Activated CD8-positive, alpha-beta memory T cell treated with anti-CD3 and anti-CD28 coated beads for 24 hours (primary cell): Measurements from ENCODE around the gene NUDT14.

Experiments
- DNase-seq: peaks from one replicate; pipeline ENCODE4 v3.0.0-alpha.2; 2020

The NUDT14 gene

DNA sequence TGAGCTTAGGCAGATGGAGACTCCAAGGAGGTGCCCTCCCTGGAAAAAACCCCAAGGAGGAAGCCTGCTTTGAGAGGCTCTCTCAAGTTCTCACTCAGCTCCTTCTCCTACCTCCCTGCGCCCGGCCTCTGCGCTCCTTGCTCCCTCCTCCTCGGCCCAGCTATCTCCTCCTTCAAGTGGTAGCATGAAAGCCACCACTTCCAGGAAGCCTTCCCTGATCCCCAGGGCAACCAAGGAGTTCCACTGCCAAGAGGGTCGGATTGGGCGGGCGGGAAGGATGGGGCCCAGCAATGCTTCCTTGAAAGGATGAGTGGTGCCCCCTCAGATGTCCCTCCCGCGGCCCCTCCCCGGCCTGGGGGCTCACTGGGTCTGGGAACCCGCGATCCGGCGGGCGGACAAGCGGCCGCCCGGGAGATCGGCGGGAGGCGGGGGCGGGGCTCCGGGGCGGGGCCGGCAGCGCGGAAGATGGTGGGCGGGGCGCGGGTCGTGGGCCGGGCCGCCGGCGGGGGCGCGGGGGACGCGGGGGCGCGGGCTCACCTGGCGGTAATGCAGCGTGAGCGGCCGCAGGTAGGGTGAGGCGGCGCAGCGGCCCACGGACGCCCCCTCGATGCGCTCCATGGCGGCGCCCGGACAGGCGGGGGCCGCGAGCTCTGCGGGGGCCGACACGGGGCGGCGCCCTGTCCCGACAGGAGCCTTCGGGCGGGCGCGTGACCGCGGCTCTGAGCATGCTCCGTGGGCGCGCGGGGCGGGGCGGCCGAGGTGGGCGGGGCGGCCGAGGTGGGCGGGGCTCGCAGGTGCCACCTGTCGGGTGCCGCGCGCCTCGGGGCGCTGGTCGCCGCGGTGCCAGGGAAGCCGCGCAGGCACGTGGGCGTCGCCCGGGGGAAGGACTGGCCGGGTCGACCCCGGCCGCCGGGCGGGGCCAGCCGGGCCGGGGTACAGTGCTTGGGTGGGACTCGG lies at the start of gene NUDT14:
TSS of gene NUDT14 (minus strand) at position 721 of the 957 bp plus-strand sequence. CDS start at position 618, 103 bp downstream.
- DNase-seq: peak; percentile 96

DNA sequence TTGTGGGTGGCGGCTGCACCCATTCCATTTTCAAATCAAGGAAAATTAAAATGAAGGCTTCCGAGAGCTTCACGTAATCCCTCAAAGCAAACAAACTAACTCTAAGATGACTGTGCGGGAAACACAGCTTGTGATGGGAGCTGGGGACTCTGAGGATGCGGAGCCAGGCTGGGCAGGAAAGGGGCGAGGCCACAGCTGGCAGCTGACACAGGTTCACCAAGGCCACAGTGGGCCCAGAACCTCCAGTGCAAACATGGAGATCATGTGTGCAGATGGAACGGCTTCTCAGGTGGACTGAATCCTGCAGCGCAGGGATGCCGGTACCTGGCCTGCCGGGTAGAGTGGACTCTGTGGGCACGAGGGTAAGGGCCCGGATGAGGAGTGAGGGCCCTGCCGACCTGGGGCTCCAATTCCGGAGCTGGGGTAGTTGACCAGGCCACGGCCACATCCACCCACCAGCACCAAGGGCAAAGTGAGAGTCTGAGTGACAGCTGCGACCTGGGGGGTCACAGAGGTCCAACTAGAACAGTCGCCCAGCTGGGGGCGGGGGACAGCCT lies 48.1 kb upstream of the NUDT14 start:
- DNase-seq: no peak

DNA sequence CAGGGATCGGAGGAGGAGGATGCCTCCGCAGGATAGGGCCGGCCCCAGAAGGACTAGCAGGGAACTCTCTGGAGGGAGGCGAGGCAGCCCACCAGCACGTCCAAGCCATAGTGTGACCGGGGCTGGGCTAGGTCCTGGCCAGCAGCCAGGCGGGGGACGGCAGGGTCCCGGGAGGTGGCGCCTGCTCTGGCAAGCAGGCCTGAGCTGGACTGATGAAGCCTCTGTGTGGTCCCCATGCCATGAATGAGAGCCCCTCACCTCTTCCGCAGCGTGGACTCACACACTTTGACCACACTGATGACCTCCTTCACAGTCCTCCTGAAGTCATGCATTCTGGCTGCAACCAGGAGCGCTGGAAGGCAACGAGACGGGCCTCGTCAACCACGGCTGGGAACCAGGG lies 47.5 kb upstream of the NUDT14 start:
- no peak for DNase-seq

DNA sequence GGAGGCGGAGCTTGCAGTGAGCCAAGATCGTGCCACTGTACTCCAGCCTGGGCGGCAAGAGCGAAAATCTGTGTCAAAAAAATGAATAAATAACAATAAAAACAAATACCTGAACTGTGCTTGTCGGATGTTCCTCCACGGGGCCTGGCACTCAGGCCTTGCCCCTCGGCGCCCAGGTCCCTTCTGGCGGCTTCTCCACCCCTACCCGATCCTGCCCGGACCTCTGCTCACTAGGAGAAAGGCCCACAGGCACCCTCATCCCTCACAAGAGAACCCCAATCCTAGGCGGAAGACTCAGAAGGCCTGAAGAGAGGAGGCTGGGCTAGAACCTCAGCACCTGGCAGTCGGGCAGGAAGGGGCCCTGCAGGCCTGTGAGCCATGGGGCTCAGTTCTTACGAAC lies 46.2 kb upstream of the NUDT14 start:
- DNase-seq: no peak

DNA sequence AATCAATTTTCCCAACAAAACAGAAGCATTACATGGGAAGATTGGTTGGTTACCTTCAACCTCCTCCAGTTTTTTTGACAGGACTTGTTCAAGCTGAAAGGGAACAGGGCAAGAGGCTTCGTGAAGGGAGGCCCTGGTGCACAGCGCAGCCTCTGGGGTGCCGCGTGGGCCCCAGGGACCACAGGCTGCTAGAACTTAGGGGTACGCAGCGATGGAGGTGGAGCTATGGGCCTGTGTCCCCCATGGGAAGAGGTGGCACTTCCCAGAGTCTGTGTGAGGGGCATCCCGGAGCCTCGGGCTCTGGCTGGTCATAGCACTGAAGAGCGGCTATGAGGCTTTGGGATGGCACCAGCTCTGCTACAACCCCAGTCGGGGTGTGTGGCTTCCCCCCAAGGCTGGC lies 45.1 kb upstream of the NUDT14 start:
- DNase-seq: no peak

DNA sequence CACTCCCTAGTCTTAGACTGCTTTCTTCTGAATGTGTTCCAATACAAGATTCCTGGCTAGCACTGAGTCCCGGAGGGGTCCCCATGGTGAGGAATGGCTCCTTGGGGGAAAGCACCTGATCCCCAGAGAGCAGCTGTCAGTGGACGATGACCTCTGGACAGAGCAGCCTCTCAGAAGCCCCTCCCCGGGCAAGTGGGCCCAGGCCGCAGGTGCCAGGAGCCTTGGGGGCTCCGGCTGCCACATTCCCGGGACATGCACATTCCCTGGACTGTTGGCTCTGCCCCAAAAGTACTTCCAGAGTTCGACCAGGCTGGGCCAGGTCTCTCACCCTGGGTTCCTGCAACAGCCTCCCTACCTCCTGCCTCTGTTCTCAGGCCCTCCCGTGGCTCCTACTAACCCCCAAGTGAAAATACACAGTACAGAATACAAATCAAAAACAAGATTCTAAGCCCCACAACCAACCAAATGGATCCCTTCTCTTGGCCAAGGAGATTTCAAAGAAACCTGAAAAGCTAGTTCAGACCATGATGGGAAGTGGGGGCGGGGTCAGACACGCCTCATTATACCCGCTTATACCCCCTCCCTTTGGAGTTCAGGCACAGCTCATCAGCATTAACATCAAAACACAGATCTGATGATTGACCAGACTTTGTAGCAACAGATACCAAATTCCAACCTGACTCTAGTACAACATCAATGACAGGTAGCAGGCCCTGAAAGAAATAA lies 43.9 kb upstream of the NUDT14 start:
- no peak for DNase-seq

DNA sequence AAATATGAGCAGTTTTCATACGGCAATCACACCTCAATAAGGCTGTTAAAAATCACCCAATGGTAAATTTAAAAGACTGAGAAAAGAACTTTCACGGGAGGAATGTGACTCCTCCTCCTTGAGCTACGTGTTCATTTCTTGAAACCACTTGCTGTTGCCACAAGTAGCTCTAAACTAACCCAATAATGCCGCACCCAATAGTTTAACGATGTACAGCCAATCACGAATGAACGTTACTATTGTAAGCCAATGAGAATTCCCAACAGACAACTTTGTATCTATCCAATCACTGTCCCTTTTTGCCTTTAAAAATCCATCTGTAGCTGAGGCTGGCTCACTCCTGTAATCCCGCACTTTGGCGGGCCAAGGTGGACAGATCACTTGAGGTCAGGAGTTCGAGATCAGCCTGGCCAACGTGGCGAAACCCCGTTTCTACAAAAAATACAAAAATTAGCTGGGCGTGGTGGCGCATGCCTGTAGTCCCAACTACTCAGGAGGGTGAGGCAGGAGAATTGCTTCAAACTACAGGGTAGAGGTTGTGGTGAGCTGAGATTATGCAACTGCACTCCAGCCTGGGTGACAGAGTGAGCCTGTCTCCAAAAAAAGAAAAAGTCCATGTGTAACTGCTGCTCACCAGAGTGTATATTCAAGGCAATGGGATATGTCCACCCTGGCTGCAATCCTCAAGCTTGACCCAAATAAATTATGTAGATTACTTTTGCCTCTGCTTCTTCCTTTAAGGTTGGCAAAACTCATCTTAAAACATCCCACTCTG lies 42.8 kb upstream of the NUDT14 start:
- DNase-seq: no peak

DNA sequence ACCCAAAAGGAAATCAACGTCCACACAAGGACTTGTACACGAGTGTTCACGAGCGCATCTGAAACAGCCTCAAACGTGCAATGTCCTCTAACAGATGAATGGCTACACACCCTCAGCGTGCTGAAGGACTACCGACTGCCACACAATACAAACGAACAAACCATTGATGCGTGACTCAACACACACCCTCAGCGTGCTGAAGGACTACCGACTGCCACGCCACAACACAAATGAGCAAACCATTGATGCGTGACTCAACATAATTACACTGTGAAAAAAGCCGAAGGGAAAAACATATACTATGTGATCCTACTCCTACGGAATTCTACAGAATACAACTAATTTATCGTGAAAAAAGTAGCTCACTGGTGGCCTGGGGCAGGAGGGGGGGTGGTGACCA lies 42.1 kb upstream of the NUDT14 start:
- DNase-seq: no peak

DNA sequence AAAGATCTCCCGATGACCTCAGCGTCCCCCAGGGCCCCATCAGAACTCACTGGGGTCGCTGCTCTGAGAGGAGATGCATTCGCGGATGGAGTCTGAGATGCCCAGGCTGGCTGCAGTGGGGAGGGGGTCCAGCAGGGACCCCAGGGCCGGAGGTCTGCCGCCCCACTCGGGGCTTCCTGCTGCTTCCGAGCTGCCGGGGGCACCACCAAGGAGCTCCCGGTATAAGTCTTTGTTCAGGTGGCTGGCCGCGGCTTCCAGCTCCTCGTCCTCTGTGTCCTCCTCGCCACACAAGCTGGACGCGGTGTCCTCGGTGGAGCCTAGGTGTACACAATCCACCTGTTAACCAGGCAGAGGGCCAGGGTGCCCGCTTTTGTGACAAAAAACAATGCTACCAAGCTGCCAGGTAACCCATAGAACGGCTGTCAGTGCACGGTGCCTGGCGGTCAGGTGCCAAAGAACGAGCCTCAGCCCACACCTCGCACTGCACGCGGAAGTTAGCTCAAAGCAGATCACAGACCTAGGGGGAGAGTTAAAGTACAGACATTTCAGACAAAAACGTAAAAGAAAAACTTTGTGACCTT lies 40.6 kb upstream of the NUDT14 start:
- no peak for DNase-seq

DNA sequence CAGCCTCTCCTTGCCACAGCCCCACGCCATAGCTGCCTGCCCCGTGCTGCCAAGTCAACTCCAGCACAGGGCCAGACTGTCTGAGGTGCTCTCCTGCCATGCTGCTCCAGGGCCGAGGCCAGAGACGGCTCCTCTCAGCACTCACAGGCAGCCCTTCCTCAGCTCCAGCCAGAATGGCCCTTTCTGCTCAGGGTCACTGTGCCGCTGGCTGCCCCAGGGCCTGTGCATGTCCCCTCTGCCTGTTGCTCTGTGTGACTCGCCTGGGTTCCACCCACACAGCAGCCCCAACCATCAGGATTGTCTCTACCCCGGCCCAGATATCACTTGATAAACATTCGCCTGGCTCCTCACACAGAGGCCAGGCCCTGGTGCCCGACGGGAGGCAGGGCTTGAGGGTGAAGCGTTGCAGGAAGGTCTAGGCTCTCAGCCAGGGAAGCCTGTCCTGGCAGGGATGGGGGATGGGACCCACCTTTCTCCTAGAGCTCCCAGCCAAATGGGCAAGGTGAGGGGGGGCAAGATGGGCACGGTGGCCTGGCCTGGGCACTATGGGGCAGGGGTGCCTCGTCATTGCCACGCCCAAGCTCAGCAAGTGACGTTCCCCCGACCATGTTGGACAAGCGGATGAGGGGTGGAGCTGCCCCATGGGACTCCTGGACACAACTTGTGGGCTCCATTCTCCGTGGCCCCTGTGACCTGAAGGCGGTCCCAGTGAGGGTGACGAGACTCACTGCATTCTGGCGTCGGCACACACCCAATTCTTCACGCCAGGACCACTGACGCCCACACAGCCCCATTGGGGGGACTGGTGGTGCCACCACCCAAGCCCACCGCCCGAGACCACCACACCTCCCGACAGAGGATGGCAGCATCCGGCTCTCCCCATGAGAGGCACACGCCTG lies 39.8 kb upstream of the NUDT14 start:
- DNase-seq: no peak

DNA sequence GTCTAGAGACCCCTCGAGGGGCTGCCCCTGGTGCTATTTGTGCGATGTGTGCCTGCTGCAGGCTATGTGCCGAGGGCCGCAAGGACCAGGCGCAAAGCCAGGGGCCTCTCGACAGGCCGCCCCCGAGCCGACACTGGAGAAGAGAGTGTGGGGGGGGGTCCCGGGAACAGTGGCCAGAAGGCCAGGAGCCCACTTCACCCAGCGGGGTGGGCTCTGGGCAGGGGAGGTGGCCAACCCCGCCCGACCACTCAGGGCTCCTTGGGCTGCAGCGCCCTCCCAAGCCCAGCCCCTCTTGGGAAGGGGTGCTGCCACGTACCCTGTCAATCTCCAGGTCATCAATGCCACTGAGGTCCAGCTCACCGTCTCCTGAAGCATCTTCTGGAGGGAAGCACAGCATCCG lies 38.6 kb upstream of the NUDT14 start:
- DNase-seq: no peak

DNA sequence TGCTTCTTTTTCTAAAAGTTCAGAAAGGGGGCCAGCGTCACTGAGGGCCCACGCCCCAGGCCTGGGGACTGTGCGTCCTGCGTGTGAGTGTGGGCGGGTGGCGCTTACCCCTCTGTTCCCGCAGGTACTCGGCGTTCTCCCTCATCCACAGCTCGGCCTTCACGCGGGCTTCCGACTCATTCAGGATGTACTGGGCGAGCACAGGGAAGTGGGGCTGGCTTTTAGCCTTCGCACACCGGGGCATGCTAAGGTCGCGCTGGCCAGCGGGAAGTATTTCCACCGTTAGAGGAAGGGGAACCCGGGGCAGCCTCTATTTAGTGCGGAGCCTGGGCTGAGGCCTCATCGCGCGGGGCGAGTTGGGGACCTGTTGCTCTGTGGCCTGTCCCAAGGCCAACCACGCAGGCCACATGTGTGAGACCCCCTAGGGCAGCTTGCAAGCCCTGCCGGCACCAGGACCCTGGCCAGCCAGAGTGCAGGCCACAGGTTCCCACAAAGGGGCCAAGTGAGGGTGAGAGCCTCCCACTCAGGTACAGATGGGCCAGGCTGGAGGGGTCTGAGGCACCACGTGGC lies 38.0 kb upstream of the NUDT14 start:
- DNase-seq: no peak

DNA sequence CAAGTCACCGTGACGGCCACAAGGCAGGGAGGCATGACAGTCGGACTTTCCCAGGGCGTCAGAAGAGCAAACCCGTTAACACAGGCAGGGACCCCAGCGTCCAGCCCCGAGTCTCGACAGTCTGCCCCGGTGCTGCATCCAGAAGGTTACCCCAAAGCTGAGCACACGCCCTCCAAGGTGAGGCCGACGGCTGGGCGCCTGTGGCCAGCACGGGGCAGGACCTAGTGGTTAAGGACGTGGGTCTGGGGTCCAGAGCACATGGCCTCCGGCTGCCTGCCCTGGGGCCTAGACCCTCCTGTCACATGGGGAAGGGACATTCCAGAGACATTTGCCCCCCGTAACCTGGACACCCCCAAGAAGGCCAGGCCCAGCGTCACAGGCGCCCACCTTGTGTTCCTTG lies 37.5 kb upstream of the NUDT14 start:
- DNase-seq: no peak

DNA sequence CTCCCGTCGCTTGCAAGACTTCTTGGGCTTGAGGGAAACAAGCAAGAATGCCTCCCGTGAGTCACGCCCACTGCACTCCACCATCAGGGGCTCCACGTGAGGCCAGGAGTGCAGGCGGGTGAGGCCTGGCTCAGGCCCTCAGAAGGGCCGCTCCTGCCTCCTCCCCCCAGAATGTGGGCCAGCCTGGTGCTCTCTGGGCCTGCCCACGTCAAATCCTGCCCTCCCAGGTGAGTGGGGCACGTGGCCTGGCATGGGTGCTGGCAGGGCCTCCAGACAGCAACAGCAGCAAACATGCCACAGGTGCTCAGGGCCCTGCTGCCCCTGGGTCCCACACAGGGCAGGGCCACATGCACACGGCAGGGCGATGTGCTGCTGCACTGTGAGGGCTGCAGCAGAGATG lies 36.7 kb upstream of the NUDT14 start:
- DNase-seq: no peak

DNA sequence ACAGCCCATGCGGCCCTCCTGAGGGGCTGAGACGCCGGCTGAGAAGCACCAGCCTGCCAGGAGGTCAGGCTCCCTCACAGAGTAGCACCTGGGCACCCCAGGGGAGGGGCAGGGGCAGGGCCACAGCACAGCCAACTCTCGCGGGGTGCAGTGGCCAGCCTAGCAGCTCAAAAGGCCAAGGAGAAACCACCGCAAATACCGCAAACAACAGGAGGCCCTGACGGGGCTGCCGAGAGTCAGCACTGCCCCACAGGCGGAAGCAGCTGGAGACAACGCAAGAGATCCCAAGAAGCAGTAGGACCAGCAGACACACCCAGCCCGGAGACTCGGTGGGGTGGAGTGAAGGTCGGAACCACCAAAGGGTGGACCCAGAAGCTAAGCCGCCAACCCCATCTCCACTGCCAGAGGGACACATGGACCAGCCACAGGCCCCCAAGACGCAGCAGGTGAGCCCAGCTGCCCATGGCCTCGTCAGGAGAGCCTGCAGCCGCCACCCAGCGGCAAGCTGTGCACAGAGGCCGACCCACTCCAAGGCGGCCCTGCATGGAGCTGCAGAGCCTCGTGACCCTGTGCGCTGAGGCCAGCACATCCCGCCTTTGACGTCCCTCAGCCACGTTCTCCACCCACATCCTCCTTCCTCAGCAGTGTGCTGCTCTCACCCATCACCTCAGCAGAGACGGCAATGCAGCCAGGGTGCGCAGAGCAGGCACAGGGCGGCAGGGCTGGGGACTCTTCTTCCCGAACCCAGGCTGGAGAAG lies 35.6 kb upstream of the NUDT14 start:
- DNase-seq: no peak

DNA sequence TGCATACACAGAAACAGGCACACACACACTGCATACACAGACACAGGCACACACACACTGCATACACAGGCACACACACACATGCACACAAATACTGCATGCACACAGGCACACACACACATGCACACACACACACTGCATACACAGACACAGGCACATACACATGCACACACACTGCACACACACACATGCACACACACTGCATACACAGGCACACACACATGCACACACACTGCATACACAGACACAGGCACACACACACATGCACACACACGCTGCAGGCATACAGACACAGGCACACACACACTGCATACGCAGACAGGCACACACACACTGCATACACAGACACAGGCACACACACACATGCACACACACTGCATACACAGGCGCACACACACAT lies 34.5 kb upstream of the NUDT14 start:
- no peak for DNase-seq

DNA sequence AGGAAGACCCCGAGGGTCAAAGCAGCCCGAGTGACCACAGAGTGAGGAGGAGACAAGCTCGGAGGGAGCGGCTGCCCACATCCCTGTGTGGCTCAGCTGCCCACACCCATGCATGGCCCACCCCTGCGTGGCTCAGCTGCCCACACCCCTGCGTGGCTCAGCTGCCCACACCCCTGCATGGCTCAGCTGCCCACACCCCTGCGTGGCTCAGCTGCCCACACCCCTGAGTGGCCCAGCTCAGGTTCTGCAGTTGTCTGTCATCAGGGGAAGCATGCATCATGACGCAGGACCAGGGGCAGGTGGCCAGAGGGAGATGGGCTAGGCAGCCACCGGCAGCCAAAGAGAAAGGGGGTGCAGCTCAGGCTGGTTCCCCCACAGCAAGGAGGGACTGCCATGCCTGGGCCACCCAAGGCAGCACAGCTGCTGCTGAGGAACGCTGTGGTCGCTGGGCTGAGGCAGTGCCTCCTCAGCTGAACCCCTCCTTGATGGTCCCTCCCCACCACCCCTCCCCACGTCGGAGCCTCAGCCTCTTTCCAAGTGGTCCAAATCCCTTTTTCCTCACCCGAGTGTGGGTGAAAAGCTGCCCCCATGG lies 33.3 kb upstream of the NUDT14 start:
- no peak for DNase-seq

DNA sequence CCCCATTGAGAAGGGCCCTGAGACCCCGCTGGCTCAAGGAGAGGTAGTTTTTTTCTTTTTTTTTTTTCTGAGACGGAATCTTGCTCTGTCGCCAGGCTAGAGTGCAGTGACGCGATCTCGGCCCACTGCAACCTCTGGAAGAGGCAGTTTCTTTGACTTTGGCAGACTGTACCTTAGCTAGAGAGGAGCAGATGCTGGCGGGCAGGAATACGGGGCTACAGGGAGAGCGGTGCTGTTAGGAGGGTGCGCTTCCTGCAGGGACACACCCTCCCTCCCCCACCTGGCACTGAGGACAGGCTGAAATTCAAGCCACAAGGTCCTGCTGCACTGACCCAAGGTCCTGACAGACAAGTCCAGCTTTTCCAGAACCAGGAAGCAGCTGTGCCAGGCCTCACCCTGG lies 32.2 kb upstream of the NUDT14 start:
- no peak for DNase-seq

DNA sequence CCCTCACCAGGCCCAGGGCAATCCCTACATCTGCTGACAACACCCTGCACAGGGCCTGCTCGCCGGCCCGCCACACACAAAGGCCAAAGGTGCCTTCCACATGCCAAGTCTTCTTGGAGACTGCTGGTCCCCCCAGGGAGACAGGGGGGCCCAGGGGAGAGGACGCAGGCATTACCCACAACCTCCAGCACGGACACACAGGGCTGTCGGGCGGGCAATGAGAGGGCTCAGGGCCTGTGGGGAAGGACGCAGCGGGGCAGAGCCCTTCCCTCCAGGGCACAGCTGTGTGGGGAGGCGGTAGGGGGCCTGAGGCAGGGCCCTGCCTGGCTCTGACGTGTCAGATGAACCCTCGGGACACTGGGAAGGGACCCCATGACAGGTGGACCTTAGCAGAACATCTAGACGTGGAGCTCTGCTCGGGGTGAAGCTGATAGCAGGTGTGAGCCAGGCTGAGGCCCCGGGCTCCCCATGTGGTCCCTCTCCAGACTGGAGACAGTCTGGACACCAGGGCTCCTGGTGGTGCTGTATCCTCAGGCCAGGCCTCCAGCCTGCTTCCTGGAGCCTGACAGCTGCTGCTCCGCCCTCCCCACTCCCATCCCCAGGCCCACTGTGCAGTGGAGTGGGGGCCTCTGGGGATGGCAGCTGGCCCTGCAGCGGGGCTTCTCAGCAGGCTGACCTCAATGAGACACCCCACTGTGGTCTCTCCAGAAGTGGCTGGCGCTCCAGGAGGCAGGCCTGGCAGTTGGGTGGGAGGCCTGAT lies 31.6 kb upstream of the NUDT14 start:
- no peak for DNase-seq
